T1000 (cell line): ENCODE results near the gene TMEM235.
"Not testable (repeated sequence)": the region's sequence is repeated elsewhere in the genome, so short reads cannot be mapped to it uniquely, and the experiment has no call there.

Source experiments
- DNase-seq: peaks from one replicate; lab custom pipeline; 2025; ENCODE audit warnings: mixed read lengths; lab: John Stamatoyannopoulos, UW

Gene TMEM235

DNA sequence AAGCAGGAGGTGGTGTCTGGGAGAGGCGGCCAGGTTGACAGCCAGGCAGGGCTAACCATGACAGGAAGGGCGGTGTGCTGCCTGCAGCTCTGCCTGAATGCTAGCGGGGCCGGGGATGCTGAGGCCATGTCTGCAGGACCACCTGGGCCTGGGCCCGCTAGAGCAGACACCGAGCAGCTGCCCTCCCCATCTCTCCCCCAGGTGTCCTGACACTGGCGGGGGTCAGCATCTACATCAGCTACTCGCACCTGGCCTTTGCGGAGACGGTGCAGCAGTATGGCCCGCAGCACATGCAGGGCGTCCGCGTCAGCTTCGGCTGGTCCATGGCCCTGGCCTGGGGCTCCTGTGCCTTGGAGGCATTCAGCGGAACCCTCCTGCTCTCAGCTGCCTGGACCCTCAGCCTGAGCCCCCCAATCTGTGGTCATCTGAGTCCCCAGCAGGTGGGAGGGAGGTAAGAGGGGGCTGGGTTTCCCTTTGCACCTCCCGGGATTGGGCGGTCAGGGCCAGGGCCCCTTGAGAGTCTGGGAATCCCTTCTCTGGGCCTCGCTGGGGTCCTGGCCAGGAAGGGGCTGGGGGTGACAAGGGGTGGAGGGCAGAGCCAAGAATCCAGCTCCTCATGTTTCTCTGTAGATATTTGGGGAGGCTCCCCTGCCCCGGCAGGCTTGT, 7.5 kb downstream of the TMEM235 start:
- DNase-seq, result no peak

DNA sequence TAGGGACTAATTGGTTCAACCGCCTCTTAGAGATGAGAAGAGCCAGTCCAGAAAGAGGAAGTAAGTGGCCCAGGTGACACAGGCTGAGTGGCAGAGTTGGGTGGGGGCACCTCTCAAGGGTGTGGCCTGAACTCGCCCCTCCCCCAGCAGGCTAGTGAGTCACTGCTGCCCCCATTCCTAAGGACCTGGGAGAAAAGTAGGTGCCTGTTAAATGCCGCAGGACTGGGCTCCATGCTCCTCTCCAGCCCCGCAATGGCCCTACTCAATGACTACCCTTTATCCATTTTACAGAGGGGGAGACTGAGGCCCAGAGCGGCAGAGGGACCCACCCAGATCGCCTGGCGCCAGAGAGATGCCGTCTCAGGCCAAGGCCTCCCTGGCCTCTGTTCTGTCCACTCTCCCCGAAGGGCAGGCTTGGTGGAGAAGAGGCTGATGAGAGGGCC, 8.1 kb downstream of the TMEM235 start:
- DNase-seq, result no peak

DNA sequence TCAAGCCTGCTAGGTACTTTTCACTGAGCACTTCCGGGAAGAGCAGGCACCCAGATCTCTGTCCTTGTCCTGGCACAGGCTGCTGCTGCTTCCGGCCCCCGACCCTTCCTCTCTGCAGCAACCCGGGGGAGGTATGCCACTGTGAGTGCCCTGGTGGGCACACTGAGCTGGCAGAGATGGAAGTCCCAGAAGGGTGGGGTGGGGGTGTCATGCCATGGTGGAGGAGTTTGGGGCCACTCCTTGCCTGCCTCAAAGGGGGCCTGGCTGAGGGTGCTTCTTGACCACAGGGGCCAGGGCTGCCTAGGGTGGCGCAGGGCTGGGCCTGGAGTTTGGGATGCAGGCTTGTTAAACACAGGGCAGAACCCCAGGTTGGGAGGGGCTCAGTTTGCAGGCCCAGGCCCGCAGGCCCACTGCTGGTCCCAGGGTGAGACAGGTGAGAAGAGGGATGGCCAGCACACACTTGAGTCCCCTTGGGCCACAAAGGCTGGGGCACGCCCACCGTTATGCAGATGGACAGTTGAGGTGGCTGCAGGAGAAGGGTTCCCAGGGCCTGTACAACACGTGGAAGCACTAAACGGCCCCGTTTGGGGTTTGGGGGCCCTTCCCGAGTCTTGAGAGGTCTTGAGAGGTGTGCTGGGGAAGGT, 8.7 kb downstream of the TMEM235 start:
- DNase-seq, result no peak

DNA sequence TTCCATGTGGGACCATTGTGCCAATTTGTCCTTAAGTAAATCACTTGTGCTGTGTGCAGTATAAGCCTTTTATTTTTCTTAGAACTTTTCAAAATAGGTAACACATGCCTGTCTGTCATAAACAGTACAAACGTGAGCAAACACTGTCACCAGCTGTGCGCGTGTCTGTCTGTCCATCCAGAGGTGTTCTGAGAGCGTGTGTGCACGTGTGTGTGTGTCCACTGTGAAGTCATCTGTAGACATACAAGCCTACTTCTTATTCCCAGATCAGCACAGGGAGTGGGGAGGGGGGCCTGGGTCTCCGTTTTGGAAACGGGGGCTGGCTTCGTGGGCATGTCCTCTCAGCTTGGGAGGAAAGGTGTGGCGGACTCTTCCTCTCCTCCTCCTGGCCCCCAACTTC, 9.4 kb downstream of the TMEM235 start:
- DNase-seq, result no peak

DNA sequence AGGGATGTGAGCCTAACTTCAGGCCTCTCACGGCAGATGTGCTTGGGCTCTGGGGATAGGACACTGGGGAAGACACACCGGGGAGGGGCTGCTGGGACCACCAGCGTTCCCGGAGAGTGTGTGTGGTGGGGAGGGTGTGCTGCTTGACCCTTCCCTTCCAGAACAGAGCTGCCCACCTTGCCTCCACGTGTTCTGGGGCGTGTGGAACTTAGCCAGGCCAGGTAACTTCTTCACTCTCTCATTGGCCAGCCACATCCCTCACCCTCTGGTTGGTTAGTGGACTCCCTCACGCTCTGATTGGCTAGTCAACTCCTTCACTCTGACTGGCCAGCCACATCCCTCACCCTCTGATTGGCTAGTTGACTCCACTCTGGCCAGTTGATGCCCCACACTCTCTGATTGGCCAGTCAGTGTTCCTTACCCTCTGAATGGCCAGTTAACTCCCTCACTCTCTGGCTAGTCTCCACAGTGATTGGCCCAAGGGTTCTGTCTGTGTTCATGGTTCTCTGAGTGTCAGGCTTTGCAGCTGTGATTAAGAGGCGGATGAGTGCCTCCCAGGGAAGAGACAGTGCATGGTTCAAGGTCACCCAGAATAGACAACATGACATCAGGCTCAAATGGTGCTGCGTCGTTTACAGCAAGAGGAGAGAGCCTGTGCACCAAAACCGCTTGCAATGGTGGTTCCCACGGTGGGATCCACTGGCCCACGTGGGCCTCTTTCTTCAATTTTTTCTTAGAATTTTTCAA, 10.0 kb downstream of the TMEM235 start:
- DNase-seq, result no peak

DNA sequence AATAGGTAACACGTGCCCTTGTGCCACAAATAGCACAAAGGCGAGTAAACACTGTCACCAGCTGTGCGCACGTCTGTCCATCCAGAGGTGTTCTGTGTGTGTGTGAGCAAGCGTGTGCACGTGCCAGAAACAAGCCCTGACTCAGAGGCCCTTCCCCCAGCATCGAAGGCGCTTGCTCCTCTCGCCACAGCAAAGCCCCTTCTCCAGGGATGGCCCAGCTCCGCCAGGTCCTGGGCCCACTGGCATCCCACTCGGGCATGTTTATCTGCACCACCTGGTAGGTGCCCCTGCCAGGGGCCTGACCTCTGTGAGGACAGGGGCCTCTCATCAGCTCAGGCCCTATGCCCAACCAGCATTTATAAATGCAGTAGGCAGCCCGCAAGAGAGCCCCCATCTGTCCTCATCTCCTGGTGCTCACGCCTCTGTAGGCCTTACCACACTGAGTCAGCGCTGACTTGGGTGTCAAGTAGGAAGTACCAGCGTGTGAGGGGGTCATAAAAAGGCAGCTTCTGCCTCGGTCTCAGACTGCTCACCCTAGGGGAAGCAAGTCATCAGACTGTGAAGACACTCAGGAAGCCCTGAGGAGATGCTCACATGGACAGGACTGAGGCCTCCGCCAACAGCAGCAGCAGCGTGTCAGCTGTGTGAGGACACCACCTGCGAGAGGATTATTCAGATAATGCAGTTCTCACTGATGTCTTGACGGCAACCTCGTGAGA, 10.8 kb downstream of the TMEM235 start:
- DNase-seq, result peak; percentile 30

DNA sequence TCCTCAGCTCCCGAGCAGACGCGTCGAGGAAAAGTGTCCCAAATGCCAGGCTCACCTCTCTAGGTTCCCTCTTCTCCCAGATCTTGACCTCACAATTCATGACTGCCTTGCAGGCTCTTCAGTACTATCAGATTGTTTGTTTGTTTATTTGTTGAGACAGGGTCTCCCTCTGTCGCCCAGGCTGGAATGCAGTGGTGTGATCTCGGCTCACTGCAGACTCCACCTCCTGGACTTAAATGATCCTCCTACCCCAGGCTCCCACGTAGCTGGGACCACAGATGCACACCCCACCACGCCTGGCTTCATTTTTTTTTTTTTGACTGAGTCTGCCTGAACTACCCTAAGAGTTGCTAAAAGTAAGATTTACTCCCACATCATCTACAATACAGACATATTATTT, 15.9 kb downstream of the TMEM235 start:
- DNase-seq, result no peak

DNA sequence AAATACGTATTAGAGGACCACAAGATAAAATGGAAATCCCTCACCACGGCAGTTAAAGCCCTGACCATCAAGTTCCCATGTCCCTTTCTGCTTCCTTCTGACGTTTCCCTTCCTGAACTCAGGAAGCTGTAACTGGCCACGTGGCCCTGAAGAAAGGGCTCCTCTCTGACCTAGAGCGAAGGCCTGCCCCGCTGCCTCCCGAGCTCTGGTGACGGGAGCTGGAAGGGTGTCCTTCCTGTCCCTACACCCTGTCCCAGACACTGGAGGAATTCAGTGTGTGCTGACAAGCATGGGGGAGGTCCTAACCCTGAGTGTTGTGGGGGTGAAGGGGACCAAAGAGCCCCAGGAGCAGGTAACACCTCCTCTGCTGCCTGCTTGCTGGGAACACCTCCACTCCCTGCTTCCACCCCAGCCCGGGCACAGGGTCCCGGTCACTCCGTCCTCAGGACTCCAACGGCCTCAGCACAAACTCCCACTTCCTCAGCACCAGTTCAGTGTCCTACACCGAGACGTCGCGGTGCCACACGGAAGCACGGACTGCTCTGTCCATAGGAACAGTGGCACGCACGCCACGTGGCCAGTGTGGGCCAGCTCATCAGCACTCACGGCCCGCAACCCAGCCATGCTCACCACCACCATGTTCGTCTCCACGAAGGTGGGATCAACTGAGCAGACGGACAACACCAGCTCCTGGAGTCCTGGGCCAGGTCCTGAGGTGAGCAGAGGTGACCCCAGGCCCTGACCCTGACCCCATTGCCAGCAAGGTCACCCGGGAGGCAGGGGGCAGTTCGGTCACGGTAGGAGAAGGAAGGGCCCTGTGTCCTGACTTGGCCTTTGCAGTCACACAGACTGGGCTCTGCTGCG, 16.9 kb downstream of the TMEM235 start:
- no peak for DNase-seq

DNA sequence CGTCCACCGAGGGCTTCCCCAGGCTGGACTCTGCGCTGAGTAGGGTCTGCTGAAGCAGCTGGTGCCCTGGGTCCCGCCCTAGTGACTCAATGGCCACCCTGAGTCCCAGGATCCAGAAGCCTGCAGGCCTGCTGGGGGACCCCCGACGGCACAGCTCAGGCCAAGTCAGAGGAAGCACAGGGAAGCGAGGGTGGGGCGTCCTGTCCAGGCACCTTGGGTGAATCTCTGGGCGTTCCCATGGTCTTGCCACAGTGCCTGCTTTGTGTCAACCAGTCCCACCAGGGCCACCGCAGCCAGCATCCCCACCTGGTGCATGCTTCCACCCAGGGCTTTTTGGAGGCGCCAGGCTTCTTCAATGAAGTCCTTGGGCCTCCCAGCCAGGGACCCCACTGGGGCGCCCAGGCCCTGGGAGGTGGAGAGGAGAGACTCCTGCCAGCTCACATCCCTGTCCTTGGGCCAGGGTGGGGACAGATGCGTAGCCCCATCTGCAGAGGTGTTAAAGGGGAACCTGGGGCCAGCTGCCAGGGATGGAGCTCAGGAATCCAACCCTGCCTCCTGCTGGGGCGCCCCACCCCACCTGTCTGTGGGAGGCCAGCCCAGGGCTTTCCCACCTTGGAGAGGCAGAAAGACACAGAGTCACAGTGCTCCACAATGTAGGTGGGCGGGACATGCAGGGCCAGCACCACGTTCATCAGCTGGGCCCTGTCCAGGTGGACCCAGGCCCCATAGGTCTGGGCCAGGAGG, 17.8 kb downstream of the TMEM235 start:
- no peak for DNase-seq

DNA sequence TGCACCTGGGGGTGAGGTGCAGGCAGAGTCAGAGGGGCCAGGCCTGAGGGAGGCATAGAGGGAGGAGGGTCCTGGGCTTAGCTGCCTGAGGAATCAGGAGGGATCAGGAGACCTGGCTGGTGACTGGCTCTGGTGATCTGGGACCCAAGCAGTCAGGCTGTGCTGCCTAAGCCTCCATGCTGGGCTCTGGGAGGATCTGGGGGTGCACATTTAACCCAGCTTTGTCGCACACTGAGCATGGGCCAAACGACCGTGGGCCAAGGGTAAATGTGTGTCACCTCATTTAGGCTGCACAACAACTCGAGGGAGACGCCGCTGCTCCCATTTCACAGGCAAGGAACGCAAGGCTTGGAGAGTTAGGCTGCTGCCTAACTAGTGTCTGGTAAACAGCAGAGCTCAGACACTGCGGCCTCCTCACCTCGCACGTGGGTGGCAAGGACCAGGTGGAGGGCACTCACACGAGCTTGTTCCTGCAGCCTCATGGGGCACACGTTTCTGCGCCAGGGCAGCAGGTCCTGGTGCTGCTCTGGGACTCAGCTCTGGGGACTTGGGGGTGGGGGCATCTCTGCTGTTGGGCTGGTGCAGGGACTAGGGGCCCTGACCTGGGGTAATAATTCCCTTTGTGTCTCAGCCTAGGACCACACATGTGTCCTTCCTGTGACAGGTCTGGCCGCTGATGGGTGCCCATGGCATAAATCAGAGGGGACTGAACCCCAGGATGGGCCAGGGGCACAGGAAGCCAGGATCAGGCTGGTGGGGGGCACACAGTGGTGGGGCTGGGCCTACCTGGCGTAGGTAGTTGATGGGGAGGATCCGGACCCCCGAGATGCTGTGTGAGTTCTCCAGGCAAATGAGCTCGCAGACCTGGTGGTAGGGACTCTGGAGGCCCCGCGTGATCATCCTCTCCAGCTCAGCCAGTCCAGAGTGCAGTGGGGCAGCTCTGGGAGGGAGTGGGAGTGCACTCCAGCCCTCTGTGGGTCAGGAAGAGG, 18.7 kb downstream of the TMEM235 start:
- no peak for DNase-seq

DNA sequence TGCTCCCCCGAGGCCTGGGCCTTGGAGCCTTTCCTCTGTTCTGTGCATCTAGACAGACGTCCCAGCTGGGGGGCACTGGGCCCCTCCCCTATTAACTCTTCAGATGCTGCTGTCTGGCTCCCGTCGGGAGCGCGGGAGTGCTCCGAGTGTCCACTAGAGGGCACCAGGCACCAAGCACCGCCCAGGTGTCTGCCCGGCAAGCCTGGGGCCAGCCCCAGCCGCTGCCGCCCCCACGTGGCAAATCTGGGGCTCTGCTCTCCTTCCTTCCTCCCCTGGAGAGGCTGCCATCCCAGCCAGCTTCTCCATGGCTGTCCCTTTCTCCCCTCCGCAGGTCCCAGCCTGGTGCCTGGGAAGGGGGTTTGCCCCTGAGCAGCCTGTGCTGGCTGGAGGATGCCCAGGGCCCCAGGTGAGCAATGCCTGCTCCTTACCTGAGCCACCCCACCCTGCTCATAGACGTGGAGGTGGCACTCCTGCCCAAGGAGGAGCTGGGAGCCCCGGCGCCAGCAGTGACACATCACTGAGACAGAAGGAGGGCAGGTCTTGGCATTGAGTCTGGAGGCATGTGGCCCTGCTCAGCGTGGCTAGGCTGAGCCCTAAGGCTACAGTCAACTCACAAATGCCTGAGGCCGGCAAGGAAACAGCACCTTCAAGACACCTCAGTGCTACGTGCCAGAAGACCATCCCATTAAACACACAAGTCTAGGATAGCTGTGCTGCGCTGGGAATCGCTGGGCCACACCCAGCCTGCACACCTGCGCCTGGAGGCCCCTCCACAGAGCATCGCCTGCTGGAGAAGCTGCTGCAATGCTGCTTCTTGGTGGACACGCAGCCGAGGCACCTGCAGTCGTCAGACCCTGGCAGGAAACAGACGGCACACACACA, 19.7 kb downstream of the TMEM235 start:
- peak; percentile 89 for DNase-seq

DNA sequence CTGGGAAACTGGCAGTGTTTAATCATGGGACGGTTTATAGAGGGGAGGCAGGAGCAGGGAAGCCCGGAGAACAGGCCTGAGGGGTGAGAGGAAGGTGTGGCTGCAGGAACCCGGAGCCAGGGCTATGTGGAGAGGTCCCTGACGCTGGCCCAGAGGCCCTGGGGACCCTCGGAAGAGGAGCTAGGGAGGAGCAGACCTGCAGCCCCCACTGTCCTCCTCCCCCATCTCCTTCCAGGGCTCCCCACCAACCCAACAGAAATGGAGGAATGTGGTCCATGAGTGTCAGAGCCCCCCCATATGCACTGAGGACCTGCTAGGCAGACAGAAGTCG, 20.3 kb downstream of the TMEM235 start:
- no peak for DNase-seq

DNA sequence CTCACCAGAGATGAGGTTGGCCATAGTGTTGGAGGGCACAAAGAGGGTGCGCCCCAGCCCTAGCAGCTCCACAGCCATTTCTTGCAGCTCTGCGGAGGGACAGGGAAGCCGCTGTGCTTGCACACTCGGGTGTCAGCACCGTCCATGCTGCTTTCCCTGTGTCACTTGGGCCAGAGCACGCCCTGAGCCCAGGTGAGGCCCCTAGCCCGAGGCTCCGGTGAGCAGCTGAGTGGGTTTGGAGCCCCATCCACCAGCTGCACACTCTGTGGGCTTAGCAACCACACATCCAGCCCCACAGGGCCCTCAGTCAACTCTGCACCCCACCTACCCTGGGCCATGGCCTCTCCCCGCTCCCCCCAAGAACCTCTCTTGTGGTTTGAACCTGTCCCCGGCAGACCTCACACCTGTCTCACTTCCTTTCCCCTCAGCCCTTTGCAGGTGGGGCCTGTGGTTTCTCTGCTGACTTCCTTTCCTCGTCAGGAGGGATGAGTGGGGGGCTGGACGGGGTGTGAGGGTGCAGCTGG, 20.7 kb downstream of the TMEM235 start:
- DNase-seq, result no peak

DNA sequence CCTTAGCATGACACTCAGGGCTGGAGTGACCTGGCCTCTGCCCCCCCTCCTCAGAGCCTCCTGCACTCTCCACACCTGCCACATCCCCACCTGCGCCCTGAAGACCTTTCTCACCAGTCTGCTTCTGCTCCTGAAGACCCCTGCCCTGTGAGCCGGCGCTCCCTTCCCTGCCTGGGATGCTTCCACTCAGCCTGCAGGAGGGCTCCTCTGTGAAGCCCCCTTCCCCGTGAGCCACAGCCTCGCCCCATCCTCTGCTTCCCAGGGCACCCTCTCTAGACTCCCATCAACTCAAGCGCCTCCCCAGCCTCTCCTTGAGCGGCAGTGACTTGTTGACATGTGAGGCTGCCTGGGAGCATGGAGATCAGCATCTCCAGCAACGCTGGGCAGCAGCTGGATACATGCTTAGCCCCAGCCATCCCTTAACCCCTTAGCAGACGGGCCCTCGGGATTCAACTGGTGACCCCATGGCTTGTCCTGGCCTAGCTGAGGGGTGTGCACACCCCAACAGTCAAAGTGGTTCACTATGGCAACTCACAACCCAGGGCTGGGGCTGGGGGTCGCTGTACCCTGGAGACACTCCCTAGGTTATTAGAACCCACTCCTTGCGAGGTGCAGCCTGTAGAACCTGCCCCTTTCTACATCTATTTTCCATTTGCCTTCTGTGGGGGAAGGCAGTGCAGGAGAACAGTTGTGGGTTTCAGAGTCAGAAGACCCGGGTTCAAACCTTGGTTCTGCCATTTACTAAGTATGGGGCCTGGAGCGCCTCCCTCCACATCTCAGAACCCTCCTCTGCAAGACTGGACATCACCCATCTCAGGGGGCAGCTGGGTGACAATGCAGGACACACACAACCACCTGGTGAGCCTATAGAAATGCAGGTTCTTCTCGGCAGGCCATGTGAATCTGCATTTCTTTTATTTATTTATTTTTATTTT, 21.5 kb downstream of the TMEM235 start:
- DNase-seq, result no peak

DNA sequence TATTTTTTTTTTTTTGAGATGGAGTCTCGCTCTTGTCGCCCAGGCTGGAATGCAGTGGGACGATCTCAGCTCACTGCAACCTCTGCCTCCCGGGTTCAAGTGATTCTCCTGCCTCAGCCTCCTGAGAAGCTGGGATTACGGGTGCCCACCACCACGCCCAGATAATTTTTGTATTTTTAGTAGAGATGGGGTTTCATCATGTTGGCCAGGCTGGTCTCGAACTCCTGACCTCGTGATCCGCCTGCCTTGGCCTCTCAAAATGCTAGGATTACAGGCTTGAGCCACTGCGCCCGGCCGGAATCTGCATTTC, 22.2 kb downstream of the TMEM235 start:
- not testable (repeated sequence) for DNase-seq

DNA sequence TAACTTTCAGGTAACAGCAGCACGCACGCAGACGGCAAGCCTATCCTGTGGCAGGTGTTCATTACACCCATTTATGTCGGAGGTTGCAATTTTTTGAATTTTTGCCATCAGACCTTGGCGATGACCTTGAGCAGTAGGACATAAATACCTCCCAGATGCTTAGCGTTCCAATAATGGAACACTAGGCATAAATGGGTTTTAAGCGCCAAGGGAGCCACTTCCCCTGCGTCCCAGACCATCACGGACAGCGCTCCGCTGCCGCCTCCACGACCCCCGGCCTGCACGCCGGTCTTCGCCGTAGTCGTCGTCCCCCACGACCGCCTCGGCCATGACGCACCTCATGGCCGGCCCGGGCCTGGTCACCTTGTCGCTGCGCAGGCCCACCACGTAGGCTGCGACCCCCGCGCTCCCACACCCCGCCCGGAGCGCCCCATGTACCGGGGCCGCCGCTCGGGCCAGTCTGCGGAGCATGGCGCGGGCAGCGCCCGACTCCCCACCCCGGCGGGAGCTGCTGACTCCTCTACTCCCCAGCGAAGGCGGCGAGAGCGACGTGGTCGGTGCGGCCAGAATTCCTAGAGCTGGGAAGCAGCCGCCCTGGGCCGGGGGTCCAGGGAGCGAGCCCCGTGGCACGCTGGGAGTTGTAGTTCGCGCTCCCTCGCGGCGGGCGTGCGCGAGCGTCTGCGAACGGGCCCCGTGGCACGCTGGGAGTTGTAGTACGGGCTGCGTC, 22.7 kb downstream of the TMEM235 start:
- DNase-seq, result peak; percentile 65
